ENCODE measurements around the gene HOXD10. TPM values are rescaled to one million over a fixed set of nuclear protein-coding genes. Genes with fewer than 3 reads are reported as not detected.
A peak's percentile ranks its signal among the peaks of the same experiment; 100 is the strongest.

HOXD10 gene
- total and polyA plus RNA-seq, 2 of the 13 experiments (the other 11 are each of a cell fraction or from before 2014, with no cell fraction given) = not detected

GRCh38 chr2:176079831-176080539, 36.6 kb upstream of the HOXD10 start:
- peaks cover 0 to 74% of the 10 kb centered on the region in 2 experiments; a peak in 4 of 5 replicates for H3K27me3 ChIP-seq (ENCODE audit: control insufficient read depth in 1 of 2, insufficient read depth in 2 of 2, low read length in 2 of 2)
- ATAC-seq (peak; percentile 72), FAIRE-seq (no peak), DNase-seq (ENCODE audit: low spot score) (no peak)
- H3K9ac ChIP-seq (ENCODE audit: insufficient read depth, low read depth, low read length) = no peak overlapping the region
- H3K36me3 ChIP-seq (replicated peaks in 1 of 2; ENCODE audit: control insufficient read depth in 1 of 2, insufficient read depth in 2 of 2, low read length in 2 of 2) = no peaks in the 10 kb centered on the region
- intact Hi-C loops (cut with micrococcal nuclease; ENCODE audit: unreplicated experiment) = no loop called here
- H3K4me1 ChIP-seq (ENCODE audit: insufficient read depth, low read length) = no peaks in the 10 kb centered on the region
- POLR2A ChIA-PET = no interaction called here
- no peaks in the 10 kb centered on the region for H3K9me3 ChIP-seq (ENCODE audit: low read length)
- no peaks in the 10 kb centered on the region for H3K79me2 ChIP-seq (ENCODE audit: insufficient read depth, low read length)
- H3K27ac ChIP-seq (ENCODE audit: extremely low read length, insufficient read depth, low read length) = no peak overlapping the region
- in situ Hi-C loops (cut with HindIII; ENCODE audit: extremely low pct_ligation_motif_present, low pct_unique_long_range_greater_than_20kb) = no loop called here
- H4K20me1 ChIP-seq (ENCODE audit: insufficient read depth, low read length) = no peaks in the 10 kb centered on the region
- CTCF ChIA-PET (ENCODE audit: low intra/inter-chr PET ratio, low total read pairs) = interaction anchor here (0.9 kb wide), 1 partner anchor 390 kb away, joined by 5 read pairs; no protein-coding TSS in a partner anchor
- H3K4me3 ChIP-seq (replicated peaks in 1 of 3; ENCODE audit: insufficient read depth in 1 of 3, low read depth in 2 of 3, low read length in 3 of 3) = no peak overlapping the region
- WGBS (ENCODE audit: low lambda C conversion rate) = 76% methylated on average over 70 of the region's 86 CpGs
- no peak overlapping the region for H3K4me2 ChIP-seq (ENCODE audit: low read depth, low read length)
- no peak overlapping the region for H2AFZ ChIP-seq (ENCODE audit: low read length)
- no TSS peak for BruUV-seq (replicated peaks)
- TF ChIP-seq XRCC5 (optimal IDR thresholded peaks at IDR 0.05; ENCODE audit: low read length) (peak; percentile 52), CTCF (CRISPR knock-in tag; IDR thresholded peaks at IDR 0.05) (peak; percentile 50), PHF5A (CRISPR knock-in tag; IDR thresholded peaks at IDR 0.05; ENCODE audit: low read depth, unreplicated experiment) (no peak), STAG1 (CRISPR knock-in tag; IDR thresholded peaks at IDR 0.05) (peak; percentile 56), NFIB (CRISPR knock-in tag; IDR thresholded peaks at IDR 0.05; ENCODE audit: borderline replicate concordance) (no peak), HNRNPLL (IDR thresholded peaks at IDR 0.05; ENCODE audit: low read depth, low read length, poor library complexity, severe bottlenecking) (peak; percentile 25), GRHL1 (CRISPR knock-in tag; conservative IDR thresholded peaks at IDR 0.05) (no peak), PAF1 (CRISPR knock-in tag; IDR thresholded peaks at IDR 0.05) (no peak), MBNL3 (CRISPR knock-in tag; conservative IDR thresholded peaks at IDR 0.05) (no peak), MXD1 (CRISPR knock-in tag; IDR thresholded peaks at IDR 0.05) (no peak), ZNF460 (CRISPR knock-in tag; IDR thresholded peaks at IDR 0.05; ENCODE audit: borderline replicate concordance) (no peak), HMG20B (CRISPR knock-in tag; conservative IDR thresholded peaks at IDR 0.05) (no peak), ZBTB33 (CRISPR knock-in tag; IDR thresholded peaks at IDR 0.05) (peak; percentile 72), RAD21 (CRISPR knock-in tag; IDR thresholded peaks at IDR 0.05) (peak; percentile 80), ZNF281 (CRISPR knock-in tag; IDR thresholded peaks at IDR 0.05; ENCODE audit: borderline replicate concordance) (no peak)

All from HepG2 (cell line).